Ishikawa (cell line): ENCODE measurements around the gene SMC4.

ENCODE experiments used
- CEBPB ChIP-seq: IDR thresholded peaks from 2 replicates; pipeline ENCODE4 v1.6.1; 2012
- CREB1 ChIP-seq: IDR thresholded peaks from 2 replicates; pipeline ENCODE4 v1.6.1; 2012; ENCODE audit warnings: low read depth
- EGR1 ChIP-seq: IDR thresholded peaks from 2 replicates; pipeline ENCODE4 v1.6.1; 2012
- EP300 ChIP-seq: IDR thresholded peaks from 2 replicates; pipeline ENCODE4 v1.6.1; 2012; ENCODE audit warnings: borderline replicate concordance
- FOXM1 ChIP-seq: IDR thresholded peaks from 2 replicates; pipeline ENCODE4 v1.6.1; 2012; ENCODE audit warnings: low read depth, borderline replicate concordance
- NFIC ChIP-seq: IDR thresholded peaks from 2 replicates; pipeline ENCODE4 v1.6.1; 2012
- RAD21 ChIP-seq: IDR thresholded peaks from 2 replicates; pipeline ENCODE4 v1.6.1; 2012; ENCODE audit warnings: low read depth
- TAF1 ChIP-seq: IDR thresholded peaks from 2 replicates; pipeline ENCODE4 v1.6.1; 2012; ENCODE audit warnings: low read depth, mild to moderate bottlenecking
- TCF12 ChIP-seq: IDR thresholded peaks from 2 replicates; pipeline ENCODE4 v1.6.1; 2012; ENCODE audit warnings: low read depth
- TEAD4 ChIP-seq: IDR thresholded peaks from 2 replicates; pipeline ENCODE4 v1.6.1; 2012
- YY1 ChIP-seq: IDR thresholded peaks from 2 replicates; pipeline ENCODE4 v1.6.1; 2012; ENCODE audit warnings: low read depth
- ZBTB7A ChIP-seq: IDR thresholded peaks from 2 replicates; pipeline ENCODE4 v1.6.1; 2012; ENCODE audit warnings: low read depth
- TF ChIP-seq, protein P1 (sequence below): IDR thresholded peaks from 2 replicates; pipeline ENCODE4 v1.6.1; 2012
- TF ChIP-seq, protein P2 (sequence below): IDR thresholded peaks from 2 replicates; pipeline ENCODE4 v1.6.1; 2012; ENCODE audit warnings: low read depth, mild to moderate bottlenecking
- TF ChIP-seq, protein P3 (sequence below): IDR thresholded peaks from 2 replicates; pipeline ENCODE4 v1.6.1; 2012

The SMC4 gene

DNA sequence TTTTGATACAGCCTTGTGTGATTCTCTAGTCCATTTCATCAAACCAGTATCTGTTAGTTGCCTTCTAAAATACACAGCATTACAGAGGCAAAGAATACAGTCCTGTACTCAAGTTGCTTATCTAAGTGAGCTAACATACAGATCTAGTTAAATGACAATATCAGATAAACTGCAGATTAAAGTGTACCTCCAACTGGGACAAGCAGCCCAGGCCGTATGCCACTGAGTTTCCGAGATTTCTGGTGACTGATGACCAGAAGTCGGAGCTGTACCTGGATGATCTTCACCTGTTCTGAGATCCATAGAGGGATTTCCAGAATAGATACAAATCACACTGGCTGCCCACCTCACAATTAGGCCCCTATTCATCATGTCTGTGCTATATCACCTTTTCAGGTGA lies 56.4 kb downstream of the SMC4 start:
- TF ChIP-seq ZBTB7A (no peak), RAD21 (no peak), TEAD4 (no peak), EGR1 (no peak), FOXM1 (no peak), TAF1 (no peak), TCF12 (no peak), YY1 (no peak), CREB1 (no peak), EP300 (no peak), CEBPB (no peak), NFIC (no peak)
- TF ChIP-seq, protein P1, sequence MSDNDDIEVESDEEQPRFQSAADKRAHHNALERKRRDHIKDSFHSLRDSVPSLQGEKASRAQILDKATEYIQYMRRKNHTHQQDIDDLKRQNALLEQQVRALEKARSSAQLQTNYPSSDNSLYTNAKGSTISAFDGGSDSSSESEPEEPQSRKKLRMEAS: no peak
- TF ChIP-seq, protein P2, sequence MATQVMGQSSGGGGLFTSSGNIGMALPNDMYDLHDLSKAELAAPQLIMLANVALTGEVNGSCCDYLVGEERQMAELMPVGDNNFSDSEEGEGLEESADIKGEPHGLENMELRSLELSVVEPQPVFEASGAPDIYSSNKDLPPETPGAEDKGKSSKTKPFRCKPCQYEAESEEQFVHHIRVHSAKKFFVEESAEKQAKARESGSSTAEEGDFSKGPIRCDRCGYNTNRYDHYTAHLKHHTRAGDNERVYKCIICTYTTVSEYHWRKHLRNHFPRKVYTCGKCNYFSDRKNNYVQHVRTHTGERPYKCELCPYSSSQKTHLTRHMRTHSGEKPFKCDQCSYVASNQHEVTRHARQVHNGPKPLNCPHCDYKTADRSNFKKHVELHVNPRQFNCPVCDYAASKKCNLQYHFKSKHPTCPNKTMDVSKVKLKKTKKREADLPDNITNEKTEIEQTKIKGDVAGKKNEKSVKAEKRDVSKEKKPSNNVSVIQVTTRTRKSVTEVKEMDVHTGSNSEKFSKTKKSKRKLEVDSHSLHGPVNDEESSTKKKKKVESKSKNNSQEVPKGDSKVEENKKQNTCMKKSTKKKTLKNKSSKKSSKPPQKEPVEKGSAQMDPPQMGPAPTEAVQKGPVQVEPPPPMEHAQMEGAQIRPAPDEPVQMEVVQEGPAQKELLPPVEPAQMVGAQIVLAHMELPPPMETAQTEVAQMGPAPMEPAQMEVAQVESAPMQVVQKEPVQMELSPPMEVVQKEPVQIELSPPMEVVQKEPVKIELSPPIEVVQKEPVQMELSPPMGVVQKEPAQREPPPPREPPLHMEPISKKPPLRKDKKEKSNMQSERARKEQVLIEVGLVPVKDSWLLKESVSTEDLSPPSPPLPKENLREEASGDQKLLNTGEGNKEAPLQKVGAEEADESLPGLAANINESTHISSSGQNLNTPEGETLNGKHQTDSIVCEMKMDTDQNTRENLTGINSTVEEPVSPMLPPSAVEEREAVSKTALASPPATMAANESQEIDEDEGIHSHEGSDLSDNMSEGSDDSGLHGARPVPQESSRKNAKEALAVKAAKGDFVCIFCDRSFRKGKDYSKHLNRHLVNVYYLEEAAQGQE: no peak
- TF ChIP-seq, protein P3, sequence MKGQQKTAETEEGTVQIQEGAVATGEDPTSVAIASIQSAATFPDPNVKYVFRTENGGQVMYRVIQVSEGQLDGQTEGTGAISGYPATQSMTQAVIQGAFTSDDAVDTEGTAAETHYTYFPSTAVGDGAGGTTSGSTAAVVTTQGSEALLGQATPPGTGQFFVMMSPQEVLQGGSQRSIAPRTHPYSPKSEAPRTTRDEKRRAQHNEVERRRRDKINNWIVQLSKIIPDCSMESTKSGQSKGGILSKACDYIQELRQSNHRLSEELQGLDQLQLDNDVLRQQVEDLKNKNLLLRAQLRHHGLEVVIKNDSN: no peak

DNA sequence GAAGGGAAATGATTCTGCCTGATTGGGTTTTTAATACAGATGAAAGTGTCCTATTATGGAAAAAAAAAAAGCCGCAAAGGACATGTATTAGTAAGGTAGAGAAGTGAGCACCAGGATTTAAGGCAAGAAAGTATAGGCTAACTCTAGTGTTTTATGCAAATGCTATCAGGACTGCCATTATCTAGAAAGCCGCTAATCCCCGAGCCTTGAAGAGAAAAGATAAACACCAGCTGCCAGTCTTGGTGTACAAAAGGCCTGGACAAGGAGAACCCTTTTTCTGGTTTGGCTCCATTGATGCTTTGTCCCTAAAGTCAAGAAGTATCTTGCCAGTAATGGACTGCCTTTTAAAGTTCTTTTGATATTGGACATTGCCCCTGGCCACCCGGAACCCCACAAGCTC lies 58.7 kb downstream of the SMC4 start:
- TF ChIP-seq, protein P3: no peak
- no peak for TF ChIP-seq CEBPB

DNA sequence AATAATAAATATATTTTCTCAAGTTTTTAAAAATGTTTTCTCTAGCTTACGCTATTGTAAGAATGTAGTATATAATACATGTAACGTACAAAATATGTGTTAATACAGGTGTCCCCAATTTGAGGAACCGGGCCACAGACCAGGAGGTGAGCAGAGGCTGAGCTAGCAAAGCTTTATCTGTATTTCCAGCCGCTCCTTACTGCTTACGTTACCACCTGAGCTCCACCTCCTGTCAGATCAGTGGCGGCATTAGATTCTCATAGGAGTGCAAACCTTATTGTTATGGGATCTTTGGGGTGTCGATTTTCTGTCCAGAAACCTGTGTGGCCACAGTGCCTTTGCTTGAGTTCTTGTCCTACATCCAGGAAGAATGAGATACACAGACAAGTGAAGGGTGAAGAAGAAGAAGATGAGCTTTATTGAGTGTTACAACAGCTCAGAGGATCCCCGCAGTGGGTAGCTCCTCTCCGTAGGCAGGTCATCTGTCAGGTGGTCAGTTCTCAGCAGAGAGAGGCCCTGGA lies 60.1 kb downstream of the SMC4 start:
- TF ChIP-seq TCF12 (no peak), NFIC (no peak), RAD21 (no peak), EGR1 (no peak), FOXM1 (no peak), EP300 (no peak), ZBTB7A (no peak), CEBPB (no peak)
- TF ChIP-seq, protein P1: no peak

DNA sequence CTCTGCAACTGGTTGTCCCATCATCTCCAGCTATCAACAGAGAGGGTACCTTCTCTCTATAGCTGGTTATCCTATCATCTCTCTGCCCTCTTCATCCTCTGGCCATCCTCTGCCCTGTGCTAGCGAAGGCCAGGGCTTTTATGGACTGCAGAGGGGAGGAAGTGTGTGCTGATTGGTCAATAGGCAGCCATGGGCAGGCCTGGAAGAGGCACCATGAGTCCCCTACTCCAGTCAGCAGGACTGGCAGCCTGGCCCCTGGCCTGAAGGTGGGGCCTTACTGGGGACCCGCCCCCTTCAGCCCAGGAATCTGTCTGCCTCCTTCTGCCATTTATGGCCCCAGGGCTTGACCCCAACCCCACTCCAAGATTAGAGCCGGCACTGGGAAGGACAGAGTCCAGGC lies 60.6 kb downstream of the SMC4 start:
- TF ChIP-seq, protein P1: no peak
- TF ChIP-seq TAF1 (no peak), CREB1 (no peak), TEAD4 (no peak), EGR1 (no peak), NFIC (no peak), FOXM1 (no peak), EP300 (no peak), ZBTB7A (no peak), YY1 (no peak), RAD21 (no peak), TCF12 (no peak)

DNA sequence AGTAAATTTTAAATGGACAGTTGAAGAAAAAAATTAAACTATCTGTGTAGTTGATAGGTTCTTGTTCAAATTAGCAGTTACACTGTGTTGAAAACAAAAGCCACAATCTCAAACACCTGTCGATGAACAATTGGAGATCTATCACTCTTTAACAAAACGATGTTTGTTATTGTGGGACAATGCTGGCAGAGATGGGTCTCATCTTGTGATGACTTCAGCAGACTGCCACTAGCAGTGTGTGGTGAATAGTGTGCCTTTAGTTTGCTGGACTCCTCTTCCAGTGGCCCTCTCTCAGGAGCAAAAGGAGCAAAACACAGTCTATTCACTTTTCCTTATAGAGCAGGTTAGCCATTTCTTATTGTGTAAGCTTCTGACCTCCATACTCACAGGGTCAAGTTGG lies 64.9 kb downstream of the SMC4 start:
- TF ChIP-seq EP300 (no peak), EGR1 (no peak), RAD21 (no peak), YY1 (no peak), NFIC (no peak)

DNA sequence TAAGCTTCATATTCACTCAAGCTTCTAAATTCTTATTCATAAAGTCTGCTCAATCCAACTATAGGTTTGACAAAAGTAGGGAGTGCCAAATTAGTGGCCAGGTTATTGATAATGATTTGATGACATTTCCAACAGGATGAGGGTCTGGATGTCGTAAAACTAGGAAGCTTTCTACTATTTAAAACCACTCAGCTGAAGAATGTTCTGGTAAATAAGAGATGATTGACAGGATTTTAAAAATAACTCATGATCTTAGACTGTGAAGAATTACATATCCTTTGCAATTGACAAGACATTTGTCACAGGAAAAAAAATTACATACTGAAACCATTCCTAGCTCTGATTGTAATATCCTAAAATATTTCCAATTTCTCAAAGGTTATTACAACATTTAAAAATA lies 65.5 kb downstream of the SMC4 start:
- TF ChIP-seq, protein P3: no peak

DNA sequence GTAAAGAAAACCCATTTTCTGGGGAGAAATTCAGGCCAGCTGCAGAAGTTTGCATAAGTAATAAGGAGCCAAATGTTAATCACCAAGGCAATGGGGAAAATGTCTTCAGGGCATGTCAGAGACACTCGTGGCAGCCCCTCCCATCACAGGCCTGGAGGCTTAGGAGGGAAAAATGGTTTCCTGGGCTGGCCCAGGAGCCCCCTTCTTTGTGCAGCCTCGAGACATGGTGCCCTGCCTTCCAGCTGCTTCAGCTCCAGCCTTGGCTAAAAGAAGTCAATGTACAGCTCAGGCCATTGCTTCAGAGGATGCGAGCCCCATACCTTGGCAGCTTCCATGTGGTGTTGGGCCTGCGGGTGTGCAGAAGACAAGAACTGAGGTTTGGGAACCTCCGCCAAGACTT lies 70.7 kb downstream of the SMC4 start:
- TF ChIP-seq, protein P1: no peak
- TF ChIP-seq RAD21: no peak
- no peak for TF ChIP-seq YY1
- no peak for TF ChIP-seq CEBPB
- no peak for TF ChIP-seq TAF1
- TF ChIP-seq, protein P3: no peak
- no peak for TF ChIP-seq ZBTB7A
- no peak for TF ChIP-seq EGR1
- TF ChIP-seq, protein P2: no peak
- TF ChIP-seq TCF12: no peak
- no peak for TF ChIP-seq CREB1
- no peak for TF ChIP-seq TEAD4
- TF ChIP-seq EP300: no peak
